NCI-H510A treated with DMSO at 0.1 percent for 48 hours (cell line): ENCODE results near the gene C2orf92.
"Not testable (repeated sequence)": the region's sequence is repeated elsewhere in the genome, so short reads cannot be mapped to it uniquely, and the experiment has no call there.

Experiments
- DNase-seq: peaks from one replicate; lab custom pipeline; 2025; lab: John Stamatoyannopoulos, UW

The C2orf92 gene

DNA sequence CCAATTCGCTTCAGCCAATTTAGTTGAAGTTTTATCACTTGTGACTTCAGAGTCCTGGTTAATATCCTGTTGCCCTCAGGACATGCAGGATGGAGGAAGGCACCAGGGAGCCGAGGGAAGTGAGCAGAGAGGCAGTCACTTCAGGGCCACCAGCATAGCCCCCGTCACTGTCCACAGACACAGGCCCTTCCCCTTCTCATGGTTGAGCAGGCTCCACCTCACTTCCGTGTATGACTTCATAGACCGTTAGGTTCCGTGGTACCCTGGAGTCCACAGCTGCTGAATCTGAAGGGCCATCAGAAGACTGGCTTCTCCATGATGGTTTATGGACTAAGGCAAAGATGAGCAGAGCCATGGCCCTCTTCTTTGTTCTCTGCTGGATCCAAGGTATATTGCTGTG is at the start of gene C2orf92:
Gene C2orf92 (plus strand): TSS at position 266 of the 400 bp plus-strand sequence. CDS start 76 bp downstream, at position 342.
- no peak for DNase-seq

DNA sequence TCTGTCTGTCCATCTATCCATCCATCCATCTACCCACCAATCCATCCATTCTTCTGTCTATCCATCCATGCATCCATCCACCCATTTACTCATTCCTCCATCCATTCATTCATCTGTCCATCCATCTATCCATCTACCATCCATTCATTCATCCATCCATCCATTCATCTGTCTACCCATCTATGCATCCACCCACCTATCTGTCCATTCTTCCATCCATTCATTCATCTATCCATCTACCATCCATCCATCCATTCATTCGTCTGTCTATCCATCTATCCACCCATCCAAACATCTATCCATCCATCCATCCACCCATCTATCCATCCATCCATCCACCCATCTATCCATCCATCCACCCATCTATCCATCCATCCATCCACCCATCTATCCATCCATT is 49.0 kb upstream of the C2orf92 start:
- DNase-seq = not testable (repeated sequence)

- DNase-seq = not testable (repeated sequence)
Measured at GRCh38 chr2:97622976-97623375, 46.5 kb upstream of the C2orf92 start.

DNA sequence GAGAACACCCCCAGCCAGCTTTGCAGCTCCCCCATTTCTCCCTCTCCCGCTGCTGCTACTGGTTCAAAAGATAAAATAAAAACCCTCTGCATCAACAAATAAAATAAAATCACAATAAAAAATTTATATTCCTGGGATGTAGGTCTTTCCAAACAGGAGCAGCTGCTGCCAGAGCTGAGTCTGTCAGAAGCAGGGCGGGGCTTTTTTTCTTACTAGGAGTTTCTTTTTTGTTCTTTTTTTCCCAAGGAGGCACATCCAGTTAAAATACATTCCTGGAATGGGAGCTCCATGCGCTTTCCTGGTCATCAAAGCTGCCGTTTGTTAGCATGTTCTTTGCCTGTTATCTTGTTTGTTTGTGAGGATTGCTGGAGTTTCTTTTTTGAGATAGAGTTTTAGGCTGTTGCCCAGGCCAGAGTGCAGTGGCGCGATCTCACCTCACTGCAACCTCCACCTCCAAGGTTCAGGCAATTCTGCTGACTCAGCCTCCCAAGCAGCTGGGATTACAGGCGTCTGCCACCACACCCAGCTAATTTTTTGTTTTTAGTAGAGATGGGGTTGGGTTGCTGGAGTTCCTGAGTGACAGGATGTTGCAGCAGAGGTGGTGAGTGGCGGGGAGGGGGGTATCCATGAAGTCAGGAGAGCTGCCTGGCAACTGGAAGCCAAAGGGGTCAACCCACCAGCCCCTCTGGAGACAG is 44.0 kb upstream of the C2orf92 start:
- DNase-seq = not testable (repeated sequence)

GRCh38 chr2:97626049-97626430 is 43.5 kb upstream of the C2orf92 start:
- not testable (repeated sequence) for DNase-seq

DNA sequence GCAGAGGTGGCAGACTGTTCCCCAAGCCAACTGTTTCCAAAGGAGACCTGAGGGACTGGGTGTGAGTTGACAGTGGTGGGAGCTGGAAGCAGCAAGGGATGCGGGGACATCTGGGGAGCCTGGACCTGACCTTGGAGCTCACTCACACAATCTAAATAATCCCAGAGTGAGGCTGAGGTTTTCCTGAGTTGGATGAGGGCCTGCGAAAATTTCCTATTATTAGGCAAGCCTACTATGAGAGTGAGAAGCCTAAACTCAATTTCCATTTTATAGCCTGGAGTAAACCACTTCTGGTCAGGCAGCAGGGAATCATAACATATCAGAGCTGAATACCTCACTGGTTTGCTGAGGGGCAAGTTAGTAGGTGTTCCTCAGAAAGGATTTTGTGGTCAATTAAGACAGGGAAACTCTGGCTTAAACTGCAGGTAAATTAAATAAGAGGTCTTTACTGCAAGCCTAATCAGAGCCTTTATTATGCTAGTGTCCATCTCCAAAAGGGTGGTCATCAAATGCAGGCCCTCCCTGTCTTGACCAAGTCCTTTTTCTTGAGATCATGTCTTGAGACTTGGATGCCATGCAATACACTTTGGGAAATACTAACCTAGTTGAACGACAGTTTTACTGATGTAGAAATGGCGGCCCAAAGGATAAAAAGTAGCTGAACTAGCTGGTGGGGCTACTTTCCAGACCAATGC is 25.3 kb upstream of the C2orf92 start:
- DNase-seq = no peak

DNA sequence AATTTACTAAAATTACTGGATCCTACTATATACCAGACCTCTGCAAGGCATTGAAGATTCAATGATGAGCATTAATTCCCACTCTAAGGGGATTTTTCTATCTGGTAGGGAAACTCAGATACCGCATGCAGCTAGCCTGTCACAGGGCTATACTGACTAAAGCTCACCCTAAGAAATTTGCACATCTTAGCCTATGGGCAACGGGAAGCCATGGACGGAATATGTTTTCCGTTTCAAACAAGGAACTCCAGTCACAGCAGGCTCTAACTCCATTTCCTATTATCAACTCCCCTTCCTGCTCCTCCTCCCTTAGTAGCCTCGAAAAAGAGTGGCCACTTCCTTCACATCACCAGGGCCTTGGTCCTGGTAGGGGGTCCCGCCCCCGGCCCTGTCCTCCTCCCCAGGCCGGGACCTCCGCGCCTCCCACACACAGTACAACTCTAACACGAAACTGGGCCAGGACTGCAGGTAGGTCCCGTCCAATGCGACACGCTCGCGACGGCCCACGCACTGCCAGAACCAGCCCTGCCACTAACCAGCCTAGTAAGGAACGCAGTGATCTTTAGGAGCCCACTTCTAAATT is 24.3 kb upstream of the C2orf92 start:
- no peak for DNase-seq

DNA sequence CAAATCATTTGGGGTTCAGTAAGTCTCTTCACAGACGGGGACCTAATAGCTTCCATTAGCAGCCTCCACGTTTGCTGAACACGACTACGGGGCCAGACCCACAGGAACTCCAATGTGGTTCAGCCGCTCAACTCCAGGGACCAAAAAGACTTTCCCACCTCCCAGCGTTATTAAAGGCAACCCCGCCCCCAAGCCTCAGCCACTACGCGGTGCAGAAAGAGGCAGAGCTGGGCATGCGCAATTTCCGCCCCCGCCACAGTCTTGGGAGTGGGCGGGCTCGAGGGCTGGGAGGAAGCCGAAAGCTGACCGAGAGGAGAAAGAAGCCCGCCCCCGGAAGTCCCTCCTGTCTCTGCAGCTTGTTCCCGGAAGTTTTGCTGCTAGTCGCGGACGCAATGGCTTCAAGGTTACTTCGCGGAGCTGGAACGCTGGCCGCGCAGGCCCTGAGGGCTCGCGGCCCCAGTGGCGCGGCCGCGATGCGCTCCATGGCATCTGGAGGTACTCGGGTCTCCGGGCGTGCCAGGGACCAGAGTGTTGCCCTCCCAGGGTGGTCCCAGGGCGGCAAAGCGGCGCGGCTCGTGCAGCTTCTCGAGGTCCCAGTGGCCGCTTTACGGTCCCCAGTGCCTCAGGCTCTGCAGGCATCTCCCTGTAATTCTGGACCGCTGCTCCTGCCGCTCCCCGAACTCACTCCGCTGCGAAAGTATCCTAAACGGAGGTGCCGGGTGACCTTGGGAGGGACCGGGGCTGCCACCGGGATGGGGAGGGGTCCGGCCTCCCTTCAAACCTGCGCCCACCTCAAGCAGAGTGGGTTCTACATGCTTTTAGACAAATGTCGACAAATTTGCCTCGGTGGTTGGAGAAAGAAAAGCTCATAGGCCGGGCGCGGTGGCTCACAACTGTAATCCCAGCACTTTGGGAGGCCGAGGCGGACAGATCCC is 23.6 kb upstream of the C2orf92 start, which contains the start of gene COX5B:
Gene COX5B (plus strand): TSS at position 368 of the 935 bp plus-strand sequence. CDS start 25 bp downstream, at position 393.
- peak; percentile 88 for DNase-seq

- DNase-seq = no peak
Measured at GRCh38 chr2:97646977-97647376, 22.5 kb upstream of the C2orf92 start.

DNA sequence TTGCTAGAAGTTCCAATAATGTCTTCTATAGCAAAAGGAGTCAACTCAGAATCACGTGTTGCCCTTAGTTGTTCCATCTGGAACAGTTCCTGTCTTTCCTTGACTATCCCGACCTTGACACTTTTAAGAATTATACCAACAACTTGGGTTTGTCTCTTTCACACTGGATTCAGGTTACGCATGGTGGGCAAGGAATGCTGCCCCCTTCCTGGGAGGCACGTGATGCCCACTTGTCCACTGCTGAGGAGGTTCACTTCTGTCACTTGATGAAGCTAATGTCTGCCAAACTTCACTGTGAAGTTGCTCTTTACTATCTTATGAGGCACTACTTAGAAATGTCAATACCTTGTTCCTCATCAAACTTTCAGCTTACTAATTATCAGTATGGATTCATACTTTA is 18.4 kb upstream of the C2orf92 start:
- no peak for DNase-seq

DNA sequence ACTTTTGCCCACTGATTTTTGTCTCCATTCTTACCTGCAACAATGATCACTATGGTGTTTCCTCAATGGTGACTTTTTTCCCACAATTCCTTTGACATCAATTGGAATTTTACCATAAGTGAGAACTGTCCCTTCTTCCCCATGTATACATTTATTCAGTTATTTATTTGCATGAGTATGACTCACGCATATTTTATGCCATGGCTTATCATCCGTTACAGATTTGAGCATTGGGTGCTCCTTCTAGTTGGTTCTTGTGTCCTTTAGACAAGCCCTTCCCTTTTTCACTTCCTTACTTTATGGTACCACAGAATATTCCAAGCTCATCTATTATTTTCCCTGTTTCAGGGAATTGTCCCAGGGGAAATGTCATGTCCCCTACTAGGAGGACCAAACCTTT is 16.0 kb upstream of the C2orf92 start:
- no peak for DNase-seq

DNA sequence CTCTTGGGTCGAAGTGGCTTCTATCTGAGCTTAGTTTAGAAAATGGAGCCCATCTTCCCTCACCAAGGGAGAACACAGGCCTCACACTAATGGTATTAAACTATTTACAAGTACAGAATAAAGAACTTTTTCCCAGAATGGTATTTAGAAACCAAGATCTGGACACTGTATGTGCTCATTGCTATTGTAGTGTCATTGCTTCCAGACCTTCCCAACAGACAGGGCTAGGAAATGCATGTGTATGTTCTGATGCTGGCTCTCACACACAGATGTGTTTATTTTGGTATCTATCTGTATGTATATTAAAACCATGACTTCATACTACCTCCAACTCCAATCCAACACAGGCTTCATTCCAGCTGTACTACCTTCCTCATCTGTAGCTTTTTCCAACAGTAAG is 15.6 kb upstream of the C2orf92 start:
- DNase-seq = no peak

DNA sequence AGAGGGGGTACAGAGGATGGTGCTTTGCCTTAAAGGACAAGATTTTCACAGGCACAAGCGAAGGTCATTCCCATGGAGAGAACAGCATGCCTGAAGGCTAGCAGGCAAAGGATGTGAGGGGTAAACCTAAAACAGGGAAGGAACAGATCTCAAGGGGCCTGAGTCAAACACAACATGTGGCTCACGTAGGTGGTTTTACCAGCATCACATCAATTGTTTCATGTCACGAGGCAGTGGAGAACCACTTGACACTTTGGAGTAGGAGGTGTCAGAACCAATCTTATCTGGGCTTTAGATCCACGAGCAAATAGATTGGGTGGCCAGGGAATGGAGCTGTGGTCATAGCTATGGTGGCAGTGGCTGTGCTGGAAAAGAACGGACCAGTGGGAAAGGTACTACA is 15.2 kb upstream of the C2orf92 start:
- no peak for DNase-seq

DNA sequence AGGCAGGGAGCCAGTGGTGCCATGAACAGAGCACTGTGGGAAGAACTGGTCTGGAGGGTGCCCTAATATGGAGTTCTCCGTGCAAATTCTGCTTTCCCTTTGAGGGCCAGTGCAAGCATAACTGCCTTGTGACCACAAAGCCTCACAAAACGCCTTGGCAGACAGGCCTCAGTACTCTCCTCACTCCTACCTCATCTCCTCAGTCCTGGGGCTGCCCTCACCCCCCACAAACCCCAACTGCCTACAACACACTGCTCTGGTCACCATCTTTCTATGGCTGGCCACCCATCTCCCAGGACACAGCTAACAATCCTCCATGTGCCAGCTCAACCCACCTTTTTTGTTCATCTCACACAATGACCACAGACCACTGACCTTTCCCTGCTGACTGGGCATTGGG is 14.7 kb upstream of the C2orf92 start:
- DNase-seq = no peak

DNA sequence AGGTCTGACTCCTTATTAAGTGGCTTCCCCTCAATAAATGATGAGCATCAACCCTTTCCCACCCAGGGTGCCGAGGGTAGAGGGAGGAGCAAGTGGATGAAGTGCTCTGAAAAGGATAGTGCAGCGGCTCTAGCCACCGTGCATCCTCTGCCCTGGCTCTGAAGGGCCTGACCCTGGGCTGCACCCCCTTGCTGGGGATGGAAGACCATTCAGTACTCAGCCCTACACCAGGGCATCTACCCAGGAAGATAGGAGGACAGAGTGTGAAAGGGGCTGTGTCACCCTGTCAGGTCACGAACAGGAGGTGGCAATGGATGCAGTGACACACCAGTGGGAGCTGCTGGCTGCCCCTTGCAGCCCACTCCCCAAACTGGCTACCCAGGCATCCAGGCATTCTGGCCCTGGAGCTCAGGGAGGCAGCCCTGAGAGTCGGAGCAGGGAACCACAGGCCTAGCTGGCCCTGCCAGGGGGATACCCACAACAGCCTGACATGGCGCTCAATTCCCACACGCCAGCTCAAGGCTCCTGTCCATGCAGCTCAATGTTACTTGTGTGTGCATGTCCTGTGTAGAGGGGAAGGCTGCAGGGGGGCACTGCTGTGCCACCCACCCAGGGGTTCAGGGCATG is 13.3 kb upstream of the C2orf92 start:
- DNase-seq = no peak

- no peak for DNase-seq
Measured at GRCh38 chr2:97656905-97657587, 12.5 kb upstream of the C2orf92 start.

- DNase-seq = no peak
Measured at GRCh38 chr2:97657986-97658690, 11.4 kb upstream of the C2orf92 start.

- no peak for DNase-seq
Measured at GRCh38 chr2:97658691-97659157, 10.8 kb upstream of the C2orf92 start.

DNA sequence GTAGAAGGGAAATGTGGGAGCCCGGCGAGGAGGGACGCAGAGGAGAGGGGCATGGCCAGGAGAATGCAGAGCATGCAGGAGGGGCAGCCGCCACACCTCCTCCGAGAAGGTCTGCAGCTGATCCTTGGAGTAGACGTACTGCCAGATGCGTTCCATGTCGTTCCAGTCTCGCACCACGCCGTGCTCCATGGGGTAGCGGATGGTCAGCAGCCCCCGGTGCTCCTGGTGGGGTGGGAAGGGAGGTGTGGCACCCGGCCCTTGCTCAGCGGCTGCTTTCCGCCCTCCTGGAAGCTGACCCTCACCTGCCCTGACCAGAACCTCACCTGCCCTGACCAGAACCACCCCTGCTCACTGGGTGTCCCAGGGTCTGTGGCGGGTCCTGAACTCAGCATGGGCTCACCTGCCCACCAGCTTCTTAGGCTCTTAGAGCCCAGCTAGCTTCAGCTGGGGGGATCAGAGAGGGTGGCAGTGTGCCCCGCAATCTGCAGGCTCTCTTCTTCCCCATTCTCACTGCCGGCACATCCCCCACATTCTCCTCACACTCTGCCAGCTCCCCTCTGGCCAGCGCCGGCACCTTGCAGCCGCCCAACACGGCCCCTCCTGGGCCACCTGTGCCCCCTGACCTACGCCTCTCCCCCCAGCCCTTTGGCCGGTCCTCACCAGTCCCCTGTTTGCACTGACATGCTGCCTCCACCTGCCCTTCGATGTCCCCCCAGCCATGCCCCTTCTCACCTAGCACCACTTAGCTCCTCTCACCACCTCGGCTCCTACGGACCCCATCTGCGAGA is 10.1 kb upstream of the C2orf92 start:
- DNase-seq = no peak
